PFSK-1 (cell line): Measurements from ENCODE around the gene OTUB2.

Source experiments
- FOXP2 ChIP-seq: optimal IDR thresholded peaks from 2 replicates; pipeline ENCODE3; 2011; ENCODE audit warnings: borderline replicate concordance, control low read depth, inconsistent platforms; ENCODE audit not compliant: insufficient read depth; ENCODE audit errors: extremely low read length, extremely low read depth
- POLR2AphosphoS5 ChIP-seq: IDR thresholded peaks from 2 replicates; pipeline ENCODE4 v1.6.1; 2012; ENCODE audit warnings: low read depth, mild to moderate bottlenecking, control low read depth, low read length, moderate library complexity
- REST ChIP-seq, 2 experiments: IDR thresholded peaks; 2 replicates each; pipeline versions ENCODE4 v1.6.1 to v1.8.0; 2011 to 2012; ENCODE audit warnings: low read depth in 2 of 2, low read length in 2 of 2, control low read depth in 1 of 2, inconsistent platforms in 1 of 2, mild to moderate bottlenecking in 1 of 2, moderate library complexity in 1 of 2; ENCODE audit not compliant: insufficient read depth in 1 of 2
- TAF1 ChIP-seq: IDR thresholded peaks from 2 replicates; pipeline ENCODE4 v1.6.1; 2012; ENCODE audit warnings: low read length, control low read depth, borderline replicate concordance; ENCODE audit not compliant: insufficient read depth

- TF ChIP-seq POLR2AphosphoS5: no peak
- no peak for TF ChIP-seq REST (IDR thresholded peaks at IDR 0.05; ENCODE audit: insufficient read depth in 1 of 2, low read depth in 2 of 2, low read length in 2 of 2)
- no peak for TF ChIP-seq TAF1
- TF ChIP-seq FOXP2: no peak
These were observed 27.9 kb upstream of the OTUB2 start for GRCh38 chr14:93997916-93998870.
